GM10248 (cell line): ENCODE data around the gene LUZP2.

ENCODE experiments used
- CTCF ChIA-PET: fragments of 300-600 bp; sonication (Branson Sonifier 250); formaldehyde crosslinking; extraction: SDS; loops from one replicate; lab custom pipeline; 2021; ENCODE audit warnings: antibody characterized with exemption; lab: Yijun Ruan, JAX
- POLR2A ChIA-PET: fragments of 350-650 bp; sonication (Branson Sonifier 250); formaldehyde crosslinking; extraction: SDS; loops from one replicate; lab custom pipeline; 2020; ENCODE audit warnings: antibody characterized with exemption; lab: Yijun Ruan, JAX
- DNase-seq: peaks from one replicate; pipeline ENCODE4 v3.0.0; 2012; ENCODE audit errors: extremely low spot score
- TF ChIP-seq, protein P1 (sequence below): IDR thresholded peaks from 2 replicates; pipeline ENCODE4 v1.5.1; 2012; ENCODE audit warnings: mild to moderate bottlenecking, low read depth; ENCODE audit errors: extremely low read depth, missing control alignments, control extremely low read depth

Gene LUZP2

DNA sequence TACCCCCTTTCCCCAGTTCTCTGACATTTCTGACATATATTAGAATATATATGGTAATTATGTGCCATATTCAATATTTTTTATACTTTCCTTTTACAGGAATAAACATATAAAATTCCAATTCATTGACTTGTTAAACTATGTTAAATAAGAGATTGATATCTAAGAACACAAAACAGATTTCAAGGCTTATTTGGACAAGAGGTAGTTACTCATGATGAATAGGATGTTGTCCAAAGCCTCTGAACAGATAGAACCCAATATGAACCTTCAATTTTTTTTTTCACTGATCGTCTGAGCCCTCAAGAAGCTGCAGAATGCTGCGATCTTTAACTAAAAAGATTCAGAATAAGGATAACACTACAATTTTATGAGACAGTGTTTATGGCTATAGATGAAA is 340.3 kb downstream of the LUZP2 start:
- no peak for DNase-seq
- ChIA-PET POLR2A (no interaction called here), CTCF (interaction anchor here (0.7 kb wide), 1 partner anchor 17 kb away, joined by 3 read pairs; no protein-coding TSS in a partner anchor)
- TF ChIP-seq, protein P1, sequence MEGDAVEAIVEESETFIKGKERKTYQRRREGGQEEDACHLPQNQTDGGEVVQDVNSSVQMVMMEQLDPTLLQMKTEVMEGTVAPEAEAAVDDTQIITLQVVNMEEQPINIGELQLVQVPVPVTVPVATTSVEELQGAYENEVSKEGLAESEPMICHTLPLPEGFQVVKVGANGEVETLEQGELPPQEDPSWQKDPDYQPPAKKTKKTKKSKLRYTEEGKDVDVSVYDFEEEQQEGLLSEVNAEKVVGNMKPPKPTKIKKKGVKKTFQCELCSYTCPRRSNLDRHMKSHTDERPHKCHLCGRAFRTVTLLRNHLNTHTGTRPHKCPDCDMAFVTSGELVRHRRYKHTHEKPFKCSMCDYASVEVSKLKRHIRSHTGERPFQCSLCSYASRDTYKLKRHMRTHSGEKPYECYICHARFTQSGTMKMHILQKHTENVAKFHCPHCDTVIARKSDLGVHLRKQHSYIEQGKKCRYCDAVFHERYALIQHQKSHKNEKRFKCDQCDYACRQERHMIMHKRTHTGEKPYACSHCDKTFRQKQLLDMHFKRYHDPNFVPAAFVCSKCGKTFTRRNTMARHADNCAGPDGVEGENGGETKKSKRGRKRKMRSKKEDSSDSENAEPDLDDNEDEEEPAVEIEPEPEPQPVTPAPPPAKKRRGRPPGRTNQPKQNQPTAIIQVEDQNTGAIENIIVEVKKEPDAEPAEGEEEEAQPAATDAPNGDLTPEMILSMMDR = no peak

DNA sequence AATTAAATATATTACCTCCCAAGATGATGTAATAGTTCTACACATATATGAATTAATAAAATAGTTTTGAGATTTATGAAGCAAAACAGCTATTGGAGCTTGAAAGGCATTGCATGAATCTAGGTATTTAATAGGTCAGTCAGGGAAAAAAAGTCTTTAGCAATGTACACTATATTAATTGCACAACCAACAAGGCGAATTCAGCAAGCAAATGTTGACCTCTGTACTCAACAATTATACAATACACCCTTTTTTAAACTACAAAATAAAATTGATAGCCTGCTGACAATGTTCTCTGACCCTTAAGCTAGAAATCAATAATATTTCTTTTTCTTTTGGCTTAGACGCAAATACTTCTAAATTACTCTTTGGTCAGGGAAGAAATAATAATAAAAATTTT is 345.5 kb downstream of the LUZP2 start:
- no peak for DNase-seq
- CTCF ChIA-PET = no interaction called here
- POLR2A ChIA-PET = no interaction called here
- TF ChIP-seq, protein P1 = no peak

DNA sequence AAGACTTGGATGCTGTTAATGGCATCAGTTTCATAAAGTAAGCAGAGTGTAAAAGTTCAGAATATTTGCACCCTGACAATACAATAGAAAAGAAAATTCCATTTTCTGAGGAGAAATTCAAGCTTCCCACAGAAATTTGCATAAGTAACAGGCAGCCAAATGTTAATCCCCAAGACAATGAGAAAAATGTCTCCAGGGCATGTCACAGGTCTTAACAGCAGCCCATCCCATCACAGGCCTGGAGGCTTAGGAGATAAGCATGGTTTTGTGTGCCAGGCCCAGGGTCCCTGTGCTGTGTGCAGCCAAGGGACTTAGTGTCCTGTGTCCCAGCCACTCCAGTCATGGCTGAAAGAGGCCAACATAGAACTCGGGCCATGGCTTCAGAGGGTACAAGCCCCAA is 347.6 kb downstream of the LUZP2 start:
- ChIA-PET CTCF (no interaction called here), POLR2A (no interaction called here)
- TF ChIP-seq, protein P1 = no peak
- no peak for DNase-seq

DNA sequence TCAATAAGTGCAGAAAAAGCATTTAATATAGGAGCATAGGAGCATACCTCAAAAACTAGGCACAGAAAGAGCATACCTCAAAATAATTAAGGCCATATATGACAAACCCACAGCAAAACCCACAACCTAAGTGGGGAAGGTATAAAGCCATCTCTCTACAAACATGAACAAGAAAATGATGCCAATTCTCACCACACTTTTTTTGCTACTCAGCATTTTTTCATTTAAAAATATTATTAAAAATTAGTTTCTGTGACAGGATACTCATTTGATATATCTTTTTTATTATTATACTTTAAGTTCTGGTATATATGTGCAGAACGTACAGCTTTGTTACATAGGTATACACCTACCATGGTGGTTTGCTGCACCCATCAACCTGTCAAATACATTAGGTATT is 352.0 kb downstream of the LUZP2 start:
- CTCF ChIA-PET = no interaction called here
- no peak for DNase-seq

DNA sequence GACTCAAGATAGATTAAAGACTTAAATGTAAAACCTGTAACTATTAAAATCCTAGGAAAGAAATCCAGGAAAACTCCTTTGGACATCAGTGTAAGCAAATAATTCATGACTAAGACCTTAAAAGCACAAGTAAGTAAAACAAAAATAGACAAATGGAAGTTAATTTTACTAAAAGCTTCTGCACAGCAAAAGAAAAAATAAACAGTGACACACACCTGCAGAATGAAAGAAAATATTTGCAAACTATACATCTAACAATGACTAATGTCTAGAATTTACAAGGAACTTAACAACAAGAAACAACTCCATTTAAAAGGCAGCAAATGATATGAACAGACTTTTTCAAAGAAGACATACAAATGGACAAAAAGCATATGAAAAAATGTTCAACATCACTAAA is 359.1 kb downstream of the LUZP2 start:
- CTCF ChIA-PET = no interaction called here
- no peak for DNase-seq
- TF ChIP-seq, protein P1 = no peak
- POLR2A ChIA-PET = no interaction called here

More for the DNA sequence above, 352.0 kb downstream of the LUZP2 start:
- TF ChIP-seq, protein P1 = no peak
- POLR2A ChIA-PET = no interaction called here

DNA sequence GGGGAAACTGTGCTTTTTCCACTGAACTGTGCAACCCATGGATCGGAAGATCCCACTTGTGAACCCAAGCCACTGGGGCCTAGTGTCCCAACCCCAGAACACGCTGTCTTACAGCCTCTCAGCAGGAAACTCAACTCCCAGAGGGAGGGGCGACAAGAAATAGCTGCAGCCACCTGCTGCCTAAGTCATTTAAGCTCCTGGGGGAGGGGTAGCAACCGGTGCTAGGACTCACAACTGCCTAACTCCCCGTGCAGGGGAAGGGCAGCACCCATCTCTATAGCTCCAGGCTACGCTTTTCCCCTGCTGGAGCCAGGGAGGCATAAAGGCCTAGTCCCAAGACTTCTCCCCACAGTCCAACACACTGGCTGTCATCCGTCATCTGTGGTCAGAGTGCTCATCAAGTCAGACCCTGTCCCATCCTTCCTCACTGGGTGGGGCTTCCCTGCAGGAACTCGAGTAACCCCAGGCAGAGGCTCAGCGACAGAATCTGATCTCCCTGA is 363.0 kb downstream of the LUZP2 start:
- CTCF ChIA-PET = no interaction called here
- POLR2A ChIA-PET = no interaction called here
- DNase-seq = no peak
- TF ChIP-seq, protein P1 = no peak
